Raji (cell line): ENCODE measurements around the gene ZDHHC5.

Experiments
- POLR2A ChIP-seq: IDR thresholded peaks from 2 replicates; pipeline ENCODE4 v1.6.1; 2011; ENCODE audit warnings: low read depth, low read length, control low read depth; ENCODE audit not compliant: insufficient read depth

Gene ZDHHC5

DNA sequence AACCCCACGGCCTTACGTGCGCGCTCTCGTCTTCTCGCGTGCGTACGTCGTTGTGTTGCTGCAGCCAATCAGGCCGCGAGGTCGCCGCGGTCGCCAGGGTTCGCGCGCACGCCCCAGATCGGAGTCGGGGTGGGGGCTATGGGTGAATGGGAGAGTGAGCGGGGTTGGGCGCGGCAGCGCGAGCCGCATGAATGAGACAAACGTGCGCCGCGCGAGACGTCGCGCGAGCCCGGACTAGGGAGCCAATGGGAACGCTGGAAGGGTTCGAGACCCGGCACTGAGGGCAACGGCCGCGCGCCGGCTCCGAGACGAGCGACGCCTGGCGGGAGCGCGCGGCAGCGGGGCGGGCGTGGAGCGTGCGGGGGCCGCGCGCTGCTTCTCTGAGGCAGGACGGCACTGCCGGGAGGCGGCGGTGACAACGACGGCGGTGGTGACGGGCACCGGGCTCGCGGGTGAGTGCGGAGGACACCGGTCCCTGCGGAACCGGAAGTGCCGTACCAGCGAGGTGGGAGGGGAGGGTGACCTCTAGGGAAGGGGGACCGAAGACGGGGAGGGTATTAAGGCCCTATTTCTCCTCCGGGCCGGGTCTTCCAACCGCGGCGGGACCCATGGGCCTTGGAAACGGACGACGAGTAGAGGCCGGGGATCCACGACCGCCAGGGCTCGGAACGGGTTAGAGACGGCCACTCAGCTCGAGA, at the start of gene ZDHHC5:
ZDHHC5 (plus strand) TSS at position 379 of the 698 bp plus-strand sequence. CDS start 4,977 bp downstream, outside the sequence.
- TF ChIP-seq POLR2A: peak; percentile 92

DNA sequence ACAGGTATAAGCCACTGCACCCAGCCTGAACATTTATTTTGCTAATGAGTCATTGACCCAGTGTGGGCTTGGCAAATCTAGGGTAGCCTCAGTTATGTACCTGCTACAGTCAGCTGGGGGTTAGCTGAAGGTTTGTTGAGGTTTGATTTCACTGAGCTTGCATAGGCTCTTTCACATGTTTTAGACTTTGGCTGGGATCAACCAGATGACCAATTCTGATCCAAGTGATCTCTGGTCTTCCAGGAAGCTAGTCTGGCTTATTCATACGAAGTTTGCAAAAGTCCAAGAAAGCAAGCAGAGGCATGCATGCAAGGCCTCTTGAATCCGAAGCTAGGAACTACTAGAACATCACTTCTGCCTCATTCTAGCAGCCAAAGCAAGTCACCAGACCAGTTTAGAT, 49.5 kb upstream of the ZDHHC5 start:
- TF ChIP-seq POLR2A: no peak

DNA sequence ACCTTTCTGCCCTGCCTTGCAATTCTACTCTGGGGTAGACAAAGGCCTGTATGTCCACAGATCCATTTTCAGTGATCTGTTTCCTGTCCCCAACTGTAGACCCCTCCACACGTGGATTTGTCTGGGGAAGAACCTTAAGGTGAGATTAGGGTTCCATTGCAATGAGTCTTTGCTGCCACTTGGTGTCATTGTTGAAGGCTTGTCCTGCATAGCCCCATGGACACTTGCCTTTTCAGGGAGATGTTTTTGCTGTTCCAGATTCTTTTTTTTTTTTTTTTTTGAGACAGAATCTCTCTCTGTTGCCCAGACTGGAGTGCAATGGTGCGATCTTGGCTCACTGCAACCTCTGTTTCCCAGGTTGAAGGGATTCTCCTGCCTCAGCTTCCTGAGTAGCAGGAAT, 48.6 kb upstream of the ZDHHC5 start:
- no peak for TF ChIP-seq POLR2A

- no peak for TF ChIP-seq POLR2A
Measured at GRCh38 chr11:57620467-57620866, 47.4 kb upstream of the ZDHHC5 start.

GRCh38 chr11:57622263-57622662, 45.7 kb upstream of the ZDHHC5 start:
- TF ChIP-seq POLR2A: no peak

GRCh38 chr11:57624864-57625263, 43.0 kb upstream of the ZDHHC5 start:
- no peak for TF ChIP-seq POLR2A

DNA sequence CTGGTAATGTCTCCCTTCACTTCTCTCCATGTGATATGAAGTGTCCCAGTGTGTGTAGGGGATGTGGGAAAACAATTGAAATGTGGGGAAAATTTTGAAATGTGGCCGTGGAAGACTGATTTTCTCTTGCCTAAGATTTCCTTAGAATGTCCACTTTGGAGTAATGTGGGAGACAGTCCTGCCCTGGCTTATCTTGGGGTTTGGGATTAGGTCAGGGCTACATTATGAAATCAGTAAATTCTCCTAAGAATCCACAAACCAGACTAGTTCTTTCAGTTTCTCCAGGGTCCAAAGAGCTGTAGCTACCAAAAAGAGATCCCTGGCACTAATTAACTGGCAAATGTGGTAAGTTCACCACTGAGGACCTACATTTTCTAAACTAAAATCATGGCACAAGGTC, 41.0 kb upstream of the ZDHHC5 start:
- TF ChIP-seq POLR2A: no peak

- TF ChIP-seq POLR2A: no peak
Measured at GRCh38 chr11:57630171-57630570, 37.7 kb upstream of the ZDHHC5 start.

DNA sequence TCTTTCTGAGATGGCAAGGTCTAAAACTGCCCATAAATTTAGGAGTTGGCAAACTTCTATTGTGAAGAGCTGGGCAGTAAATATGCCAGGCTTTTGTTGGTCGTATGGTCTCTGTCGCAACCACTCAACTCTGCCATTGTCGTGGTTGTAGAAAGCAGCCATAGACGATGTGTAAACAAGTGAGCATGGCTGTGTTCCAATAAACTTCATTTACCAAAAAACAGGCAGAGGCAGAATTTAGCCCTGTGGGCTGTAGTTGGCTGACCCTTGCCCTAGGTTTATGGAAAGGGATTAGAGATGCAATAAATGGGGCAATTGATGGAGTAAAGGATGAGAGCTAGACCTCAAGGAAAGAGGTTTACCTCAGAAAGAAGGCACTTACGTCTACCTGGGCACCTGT, 35.8 kb upstream of the ZDHHC5 start:
- no peak for TF ChIP-seq POLR2A

GRCh38 chr11:57633394-57634070, 34.4 kb upstream of the ZDHHC5 start:
- TF ChIP-seq POLR2A: no peak

GRCh38 chr11:57634311-57634710, 33.6 kb upstream of the ZDHHC5 start:
- TF ChIP-seq POLR2A: no peak

- TF ChIP-seq POLR2A: no peak
Measured at GRCh38 chr11:57635246-57635645, 32.7 kb upstream of the ZDHHC5 start.

DNA sequence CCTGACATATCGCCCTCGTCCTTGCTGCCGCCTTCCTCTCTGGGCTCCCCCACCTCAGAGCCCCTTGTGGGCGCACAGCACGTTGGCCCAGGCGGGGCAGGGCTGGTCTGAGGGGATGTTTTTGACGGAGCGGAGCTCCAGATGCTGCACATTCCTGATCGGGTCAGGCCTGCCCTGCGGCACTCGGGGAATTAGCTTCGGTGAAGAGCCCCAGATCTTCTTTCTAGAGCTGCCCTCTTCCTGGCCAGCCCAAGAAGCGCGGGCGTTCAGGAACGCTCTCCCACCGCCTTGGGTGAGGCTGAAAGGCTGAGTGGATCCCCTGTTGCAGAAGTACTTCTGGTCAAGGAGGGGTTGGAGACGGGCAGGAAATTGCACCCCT, 30.3 kb upstream of the ZDHHC5 start:
- no peak for TF ChIP-seq POLR2A

GRCh38 chr11:57638005-57638781, 29.7 kb upstream of the ZDHHC5 start:
- no peak for TF ChIP-seq POLR2A

DNA sequence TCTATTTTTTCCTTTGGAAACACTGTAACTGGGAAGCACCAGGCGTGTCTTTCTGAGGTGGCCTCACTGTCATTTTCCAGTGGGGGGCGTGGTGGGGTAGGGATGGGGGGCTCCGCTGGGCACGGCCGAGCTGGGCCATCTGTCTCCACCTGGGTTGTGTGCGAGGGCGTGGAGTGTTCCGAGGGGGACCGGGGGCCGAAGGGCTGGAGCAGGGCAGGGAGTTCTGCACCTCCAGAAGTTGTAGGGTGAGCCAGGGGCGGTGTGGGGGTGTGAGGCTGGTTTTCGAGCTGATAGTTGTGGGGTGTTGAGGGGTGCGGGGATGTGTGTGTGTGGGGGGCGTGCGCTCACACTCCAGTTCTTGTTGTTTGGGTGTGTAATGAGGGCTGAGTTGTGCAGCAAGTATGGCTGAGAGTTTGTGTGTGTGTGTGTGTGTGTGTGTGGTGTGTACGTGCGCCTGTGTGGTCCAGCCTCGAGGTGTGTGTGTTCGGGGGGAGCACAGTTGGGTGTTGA, 29.0 kb upstream of the ZDHHC5 start:
- TF ChIP-seq POLR2A: no peak
